Activated CD4-positive, alpha-beta T cell treated with anti-CD3 and anti-CD28 coated beads for 1 hour (primary cell): Measurements from ENCODE around the gene ANKRD53.

Experiments
- DNase-seq: peaks from one replicate; pipeline ENCODE4 v3.0.0-alpha.2; 2020

Gene ANKRD53

GRCh38 chr2:70943205-70943871, 35.1 kb upstream of the ANKRD53 start:
- DNase-seq = no peak

DNA sequence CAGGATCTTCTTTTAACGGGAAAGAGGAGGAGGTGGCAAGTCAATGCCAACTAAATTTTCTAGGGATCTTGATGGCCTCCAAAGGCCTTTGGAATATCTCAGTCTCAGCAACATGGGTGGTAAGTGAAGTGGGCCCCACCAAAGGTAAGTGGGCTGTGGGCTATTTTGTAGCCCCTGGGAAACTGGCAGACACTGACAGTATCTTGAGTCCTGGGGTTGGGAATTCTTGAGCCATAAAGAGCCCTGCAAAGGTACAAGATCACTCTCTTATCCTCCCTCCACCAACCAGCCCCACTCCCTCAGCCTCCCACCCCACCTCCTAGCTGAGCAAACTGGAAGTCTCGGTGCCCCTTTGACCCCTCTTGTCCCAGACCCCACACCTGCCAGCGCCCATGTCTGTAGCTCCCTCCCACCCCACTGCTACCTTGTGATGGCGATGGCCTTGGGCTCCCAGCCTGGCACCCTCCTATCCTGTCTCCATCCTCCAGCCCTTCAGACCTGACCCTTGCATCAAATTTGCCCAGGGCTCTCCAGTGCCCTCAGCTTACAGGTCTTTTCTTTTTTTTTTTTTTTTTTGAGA, 34.2 kb upstream of the ANKRD53 start:
- DNase-seq = no peak

GRCh38 chr2:70946832-70947442, 31.5 kb upstream of the ANKRD53 start:
- no peak for DNase-seq

GRCh38 chr2:70947556-70948184, 30.8 kb upstream of the ANKRD53 start:
- no peak for DNase-seq

GRCh38 chr2:70948337-70949003, 30.0 kb upstream of the ANKRD53 start:
- DNase-seq = peak; percentile 58

- no peak for DNase-seq
These were observed 29.3 kb upstream of the ANKRD53 start for GRCh38 chr2:70949086-70949485.

DNA sequence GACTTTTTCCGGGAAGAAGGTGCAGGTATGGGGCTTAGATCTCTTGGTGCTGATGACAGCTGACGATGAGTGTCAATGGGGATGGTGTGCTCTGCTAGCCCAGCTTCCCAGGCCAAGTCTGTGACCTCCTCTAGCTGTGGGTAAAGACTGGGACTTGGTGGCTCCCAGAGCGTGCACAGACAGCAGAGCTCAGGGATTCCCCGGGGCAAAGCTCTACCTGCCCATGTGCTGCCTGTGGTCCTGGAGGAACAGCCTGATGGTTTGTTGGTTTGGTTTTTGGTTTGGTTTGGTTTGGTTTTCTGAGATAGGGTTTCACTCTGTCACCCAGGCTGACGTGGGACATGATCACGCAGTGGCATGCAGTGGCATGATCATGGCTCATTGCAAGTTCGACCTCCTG, 23.5 kb upstream of the ANKRD53 start:
- no peak for DNase-seq

- no peak for DNase-seq
These were observed 22.3 kb upstream of the ANKRD53 start for GRCh38 chr2:70956141-70956540.

DNA sequence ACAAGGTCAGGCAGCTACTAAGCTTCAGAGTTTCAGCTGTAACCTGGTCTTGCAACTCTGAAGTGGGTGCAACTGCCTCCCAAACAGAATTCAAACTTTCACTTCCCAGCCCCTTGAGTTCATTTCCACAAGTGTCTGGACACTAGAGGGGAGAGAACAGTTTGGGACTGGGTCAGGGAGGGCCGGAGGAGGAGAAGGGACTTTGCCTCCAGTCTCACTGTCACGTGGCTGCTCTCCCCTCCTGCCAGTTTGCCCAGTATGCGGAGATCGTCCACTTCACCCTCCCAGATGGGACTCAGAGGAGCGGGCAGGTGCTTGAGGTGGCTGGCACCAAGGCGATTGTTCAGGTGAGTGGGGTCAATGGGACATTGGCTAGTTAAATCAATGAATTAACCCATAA, 20.6 kb upstream of the ANKRD53 start:
- no peak for DNase-seq

DNA sequence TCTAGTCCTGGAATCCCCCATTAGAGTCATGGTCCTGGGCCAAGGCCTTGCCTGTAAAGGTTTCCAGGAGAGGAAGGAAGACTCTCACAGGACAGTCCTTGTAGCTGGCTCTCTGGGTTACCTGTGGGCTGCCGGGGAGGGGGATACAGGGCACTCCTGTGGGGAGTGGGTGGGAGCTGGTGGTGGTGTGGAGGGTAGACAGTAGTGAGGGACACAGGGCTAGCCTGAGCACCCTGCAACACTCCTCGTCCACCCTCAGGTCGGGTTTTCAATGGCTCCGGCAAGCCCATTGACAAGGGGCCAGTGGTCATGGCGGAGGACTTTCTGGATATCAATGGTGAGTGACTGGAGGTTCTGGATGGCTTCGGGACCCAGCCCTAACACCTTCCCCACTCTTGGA, 19.7 kb upstream of the ANKRD53 start:
- DNase-seq = no peak

DNA sequence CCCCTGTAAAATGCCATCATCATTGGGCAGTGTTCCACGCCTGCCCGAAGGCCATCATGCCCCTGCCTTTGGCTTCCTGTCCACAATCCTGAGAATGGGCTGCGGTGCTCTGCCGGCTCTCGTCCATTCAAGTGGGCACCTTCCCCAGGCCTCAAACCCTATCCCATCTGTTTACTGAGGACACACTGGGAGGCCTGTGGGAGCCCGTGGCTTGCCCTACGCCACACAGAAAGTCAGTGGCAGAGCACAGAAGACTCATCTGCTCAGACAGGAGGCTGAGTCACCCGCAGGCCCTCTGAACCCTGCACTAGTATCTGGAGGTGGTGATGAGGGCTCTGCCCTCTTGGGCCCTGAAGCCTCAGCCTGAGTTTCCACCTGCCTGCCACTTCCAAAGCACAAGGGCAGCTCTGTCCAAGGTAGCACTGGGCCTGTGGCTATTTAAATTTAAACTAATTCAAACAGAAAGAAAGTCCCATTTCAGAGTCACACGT, 19.1 kb upstream of the ANKRD53 start:
- peak; percentile 5 for DNase-seq

- peak; percentile 6 for DNase-seq
These were observed 18.3 kb upstream of the ANKRD53 start for GRCh38 chr2:70959851-70960832.

DNA sequence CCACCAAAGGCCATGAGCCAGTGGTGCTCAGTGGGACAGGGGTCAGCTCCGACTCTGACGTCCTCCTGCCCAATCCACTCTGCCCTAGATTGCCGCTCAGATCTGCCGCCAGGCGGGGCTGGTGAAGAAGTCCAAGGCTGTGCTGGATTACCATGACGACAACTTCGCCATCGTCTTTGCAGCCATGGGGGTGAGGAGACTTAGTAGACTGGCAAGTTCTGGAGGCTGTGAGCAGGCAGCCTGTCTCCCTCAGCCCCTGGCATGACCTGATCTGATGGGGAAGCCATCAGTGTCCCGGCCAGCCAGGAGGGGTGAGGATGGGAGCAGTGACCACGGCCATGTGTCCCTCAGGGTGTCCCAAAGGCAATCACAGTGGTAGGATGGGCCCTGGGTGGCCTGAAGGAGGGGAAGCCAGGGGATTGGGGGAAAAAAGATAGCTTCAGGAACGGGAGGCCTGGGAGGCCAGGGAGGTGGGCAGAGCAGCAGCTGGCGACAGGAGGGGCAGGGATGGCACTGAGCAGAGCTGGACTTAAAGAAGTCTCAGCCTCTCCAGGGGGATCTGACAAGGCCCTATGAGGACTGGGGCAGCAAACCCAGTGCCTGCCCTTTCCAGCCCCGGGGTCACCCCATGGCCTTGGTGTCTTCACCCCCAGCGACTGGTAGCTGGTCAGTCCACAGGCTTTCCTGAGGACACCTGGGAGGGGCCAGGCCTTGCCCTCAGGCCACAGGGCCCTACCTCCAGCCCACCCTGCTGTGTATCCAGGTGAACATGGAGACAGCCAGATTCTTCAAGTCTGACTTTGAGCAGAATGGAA, 17.4 kb upstream of the ANKRD53 start:
- peak; percentile 6 for DNase-seq

- DNase-seq = no peak
These were observed 16.8 kb upstream of the ANKRD53 start for GRCh38 chr2:70961648-70961994.

DNA sequence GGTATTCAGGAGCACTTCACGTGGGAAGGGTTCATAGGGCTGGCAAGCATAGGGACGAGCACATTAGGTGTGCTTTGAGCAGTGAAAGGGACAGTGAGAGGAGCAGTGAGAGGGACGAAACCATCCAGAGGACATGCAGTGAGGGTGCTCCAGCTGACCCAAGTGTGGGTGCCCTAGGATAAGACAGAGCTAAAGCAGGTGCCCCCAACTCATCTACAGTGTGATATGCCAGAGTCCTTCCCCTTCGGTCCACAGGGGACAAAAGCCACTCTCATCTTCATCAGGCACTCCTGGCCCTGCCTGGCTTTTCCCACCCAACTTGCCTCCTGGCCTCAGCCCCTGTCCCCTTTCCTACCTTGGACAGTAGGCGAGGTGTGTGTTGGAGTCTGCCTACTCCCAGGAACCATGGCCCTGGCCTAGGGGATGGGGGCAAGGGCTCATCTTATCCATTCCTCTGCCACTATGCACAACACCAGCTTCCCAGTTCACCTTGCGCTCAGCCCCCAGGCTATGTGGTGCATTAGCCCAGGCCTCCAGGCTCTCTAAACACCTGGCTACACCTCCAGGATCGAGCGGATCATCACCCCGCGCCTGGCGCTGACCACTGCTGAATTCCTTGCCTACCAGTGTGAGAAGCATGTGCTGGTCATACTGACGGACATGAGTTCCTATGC, 16.1 kb upstream of the ANKRD53 start:
- DNase-seq = no peak

DNA sequence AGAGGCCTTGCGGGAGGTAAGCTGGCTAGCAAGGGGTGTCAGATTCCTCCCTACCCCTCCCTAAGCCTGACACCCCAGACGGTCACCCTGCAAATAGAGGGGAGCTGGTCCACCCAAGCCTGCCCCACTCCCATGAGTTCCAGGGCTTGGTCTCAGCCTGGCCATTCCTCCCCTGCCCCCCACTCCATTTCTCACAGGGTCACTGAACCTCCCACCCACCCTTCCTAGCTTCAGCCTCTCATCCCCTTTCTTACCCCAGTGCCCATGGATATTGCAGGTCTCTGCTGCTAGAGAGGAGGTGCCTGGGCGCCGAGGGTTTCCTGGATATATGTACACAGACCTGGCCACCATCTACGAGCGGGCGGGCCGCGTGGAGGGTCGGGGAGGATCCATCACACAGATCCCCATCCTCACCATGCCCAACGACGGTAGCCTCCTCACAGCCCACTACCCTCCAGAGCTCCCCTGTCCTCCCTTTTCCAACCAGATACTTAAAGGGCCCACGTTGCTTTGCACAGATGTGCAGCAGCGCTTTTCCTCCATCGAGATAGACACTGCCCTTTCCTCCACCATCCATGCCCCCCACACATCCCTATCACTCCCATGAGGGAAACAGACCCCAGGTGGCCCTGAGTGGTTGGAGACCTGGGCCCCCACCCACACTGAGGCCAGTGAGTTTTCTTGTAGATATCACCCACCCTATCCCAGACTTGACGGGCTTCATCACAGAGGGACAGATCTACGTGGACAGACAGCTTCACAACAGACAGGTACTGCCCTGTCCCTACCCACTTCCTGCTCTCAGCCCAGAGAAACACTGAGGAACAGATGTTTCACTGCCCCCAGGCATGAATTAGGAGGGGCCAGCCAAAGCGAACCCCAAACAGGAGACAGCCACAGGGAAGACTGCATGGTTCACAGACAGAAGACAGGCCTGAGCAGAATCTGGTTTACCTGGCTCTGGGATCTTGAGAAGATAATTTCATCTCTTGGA, 15.2 kb upstream of the ANKRD53 start:
- DNase-seq = no peak

GRCh38 chr2:70964133-70964532, 14.3 kb upstream of the ANKRD53 start:
- DNase-seq = no peak

DNA sequence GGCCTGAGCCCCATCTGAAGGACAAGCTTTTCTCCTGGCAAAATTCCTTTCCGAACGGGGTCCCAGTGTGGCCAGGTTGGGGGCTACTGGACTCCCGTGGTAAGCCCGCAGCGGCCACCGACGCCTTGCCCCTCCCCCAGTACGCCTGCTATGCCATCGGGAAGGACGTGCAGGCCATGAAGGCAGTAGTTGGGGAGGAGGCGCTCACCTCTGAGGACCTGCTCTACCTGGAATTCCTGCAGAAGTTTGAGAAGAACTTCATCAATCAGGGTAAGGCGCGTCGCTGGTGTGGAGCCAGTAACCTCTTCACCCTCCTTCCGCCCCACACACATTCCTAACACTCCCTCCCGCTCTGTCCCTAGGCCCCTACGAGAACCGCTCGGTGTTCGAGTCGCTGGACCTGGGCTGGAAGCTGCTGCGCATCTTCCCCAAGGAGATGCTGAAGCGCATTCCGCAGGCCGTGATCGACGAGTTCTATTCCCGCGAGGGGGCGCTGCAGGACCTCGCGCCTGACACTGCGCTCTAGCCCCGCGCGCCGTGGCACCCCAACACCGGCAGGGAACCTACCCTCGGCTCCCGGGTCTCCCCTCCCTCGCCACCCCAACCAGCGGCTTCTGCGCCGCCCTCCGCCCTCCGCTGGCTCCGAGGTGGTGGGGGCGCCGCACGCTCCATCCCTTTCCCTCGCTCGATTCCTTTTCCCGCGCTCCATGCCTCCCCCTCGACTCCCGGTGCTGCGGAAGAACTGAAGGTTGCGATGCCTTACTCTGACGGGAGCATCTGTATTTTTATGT, 13.6 kb upstream of the ANKRD53 start:
- peak; percentile 69 for DNase-seq

- no peak for DNase-seq
These were observed 12.9 kb upstream of the ANKRD53 start for GRCh38 chr2:70965506-70965905.
